ENCODE results near the gene KRTAP5-8. TPM values are rescaled to one million over a fixed set of nuclear protein-coding genes. Genes with fewer than 3 reads are reported as not detected.

The KRTAP5-8 gene
- total and polyA plus RNA-seq, 2 donors (not counting 3 experiments of a cell fraction or from before 2014, with no cell fraction given) = 0.17 TPM; not detected in 1

DNA sequence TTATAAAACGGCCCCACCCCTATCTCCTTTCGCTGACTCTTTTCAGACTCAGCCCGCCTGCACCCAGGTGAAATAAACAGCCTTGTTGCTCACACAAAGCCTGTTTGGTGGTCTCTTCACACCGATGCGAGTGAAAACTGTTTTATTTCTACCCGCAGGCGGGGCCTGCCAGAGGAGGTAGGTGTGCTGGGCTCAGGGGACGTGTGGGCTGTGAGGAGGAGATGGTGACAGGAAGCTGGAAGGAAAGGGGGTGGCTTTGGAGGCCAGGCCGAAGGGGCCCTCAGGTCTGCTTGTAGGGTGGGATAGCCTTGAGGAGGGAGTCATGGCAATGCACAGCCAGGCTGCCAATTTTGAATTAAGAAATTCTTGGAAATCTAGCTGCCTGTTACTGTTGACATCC lies 32.0 kb upstream of the KRTAP5-8 start:
- FAIRE-seq (no peak), DNase-seq (ENCODE audit: low read depth, low spot score) (no peak)
- Histone ChIP-seq H2AFZ (ENCODE audit: low read depth, low read length) (no peak overlapping the region), H3K4me2 (ENCODE audit: insufficient read depth, low read length) (no peak overlapping the region), H3K9me3 (replicated peaks; ENCODE audit: control insufficient read depth, insufficient read depth, low read length) (no peaks in the 10 kb centered on the region), H3K9ac (replicated peaks; ENCODE audit: extremely low read depth, insufficient read depth, low read length) (no peak overlapping the region), H3K4me1 (ENCODE audit: control insufficient read depth, extremely low read depth, insufficient read depth, low read length) (no peaks in the 10 kb centered on the region), H3K9me1 (replicated peaks; ENCODE audit: control insufficient read depth, extremely low read depth, insufficient read depth, low read length) (no peaks in the 10 kb centered on the region), H3K4me3 (replicated peaks in 1 of 3; ENCODE audit: insufficient read depth in 1 of 3, low read depth in 1 of 3, low read length in 3 of 3) (no peak overlapping the region), H3K36me3 (ENCODE audit: control insufficient read depth in 2 of 2, extremely low read depth in 1 of 2, insufficient read depth in 2 of 2, low read length in 2 of 2) (peaks cover 0 to 6% of the 10 kb centered on the region in 2 experiments), H3K27ac (ENCODE audit: insufficient read depth, low read depth, low read length) (no peak overlapping the region), H3K79me2 (ENCODE audit: control insufficient read depth, insufficient read depth, low read length) (no peaks in the 10 kb centered on the region), H3K27me3 (ENCODE audit: control insufficient read depth in 2 of 2, insufficient read depth in 2 of 2, low read length in 2 of 2) (no peaks in the 10 kb centered on the region), H4K20me1 (replicated peaks; ENCODE audit: control insufficient read depth, extremely low read depth, insufficient read depth, low read length) (no peaks in the 10 kb centered on the region)
- POLR2A ChIA-PET = no interaction called here
- dilution Hi-C loops (cut with MboI; ENCODE audit: extremely low pct_ligation_motif_present, low sequenced_read_pairs) (no loop called here), intact Hi-C loops (cut with micrococcal nuclease) (no loop called here)
- TF ChIP-seq FOS (IDR thresholded peaks at IDR 0.05; ENCODE audit: borderline replicate concordance, insufficient read depth, low read length) = no peak
- TF ChIP-seq GATA2 (IDR thresholded peaks at IDR 0.05; ENCODE audit: insufficient read depth, insufficient read length, low read depth, low read length) = no peak
- TF ChIP-seq JUN (IDR thresholded peaks at IDR 0.05; ENCODE audit: borderline replicate concordance, insufficient read depth, insufficient read length, low read depth) = no peak
- TF ChIP-seq POLR2AphosphoS5 (IDR thresholded peaks at IDR 0.05; ENCODE audit: insufficient read depth, low read depth, low read length) = no peak
- TF ChIP-seq MYC (IDR thresholded peaks at IDR 0.05; ENCODE audit: low read depth, low read length) = no peak
- TF ChIP-seq, protein P1, sequence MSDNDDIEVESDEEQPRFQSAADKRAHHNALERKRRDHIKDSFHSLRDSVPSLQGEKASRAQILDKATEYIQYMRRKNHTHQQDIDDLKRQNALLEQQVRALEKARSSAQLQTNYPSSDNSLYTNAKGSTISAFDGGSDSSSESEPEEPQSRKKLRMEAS (IDR thresholded peaks at IDR 0.05; ENCODE audit: insufficient read depth, insufficient read length) = no peak
- TF ChIP-seq EZH2 (IDR thresholded peaks at IDR 0.05; ENCODE audit: borderline replicate concordance, low read depth, low read length, severe bottlenecking) = no peak
- TF ChIP-seq, protein P2, sequence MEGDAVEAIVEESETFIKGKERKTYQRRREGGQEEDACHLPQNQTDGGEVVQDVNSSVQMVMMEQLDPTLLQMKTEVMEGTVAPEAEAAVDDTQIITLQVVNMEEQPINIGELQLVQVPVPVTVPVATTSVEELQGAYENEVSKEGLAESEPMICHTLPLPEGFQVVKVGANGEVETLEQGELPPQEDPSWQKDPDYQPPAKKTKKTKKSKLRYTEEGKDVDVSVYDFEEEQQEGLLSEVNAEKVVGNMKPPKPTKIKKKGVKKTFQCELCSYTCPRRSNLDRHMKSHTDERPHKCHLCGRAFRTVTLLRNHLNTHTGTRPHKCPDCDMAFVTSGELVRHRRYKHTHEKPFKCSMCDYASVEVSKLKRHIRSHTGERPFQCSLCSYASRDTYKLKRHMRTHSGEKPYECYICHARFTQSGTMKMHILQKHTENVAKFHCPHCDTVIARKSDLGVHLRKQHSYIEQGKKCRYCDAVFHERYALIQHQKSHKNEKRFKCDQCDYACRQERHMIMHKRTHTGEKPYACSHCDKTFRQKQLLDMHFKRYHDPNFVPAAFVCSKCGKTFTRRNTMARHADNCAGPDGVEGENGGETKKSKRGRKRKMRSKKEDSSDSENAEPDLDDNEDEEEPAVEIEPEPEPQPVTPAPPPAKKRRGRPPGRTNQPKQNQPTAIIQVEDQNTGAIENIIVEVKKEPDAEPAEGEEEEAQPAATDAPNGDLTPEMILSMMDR (IDR thresholded peaks at IDR 0.05; ENCODE audit: extremely low read depth in 1 of 2, insufficient read depth in 1 of 2, low read depth in 1 of 2, low read length in 2 of 2) = no peak
- no peak for TF ChIP-seq POLR2A (IDR thresholded peaks at IDR 0.05; ENCODE audit: low read depth, low read length)
- no TSS peak for BruUV-seq (replicated peaks)
- CTCF ChIA-PET = interaction anchor here (1.1 to 2.4 kb wide), 3 partner anchors 13 to 53 kb away, joined by 3 to 6 read pairs (median 5); partner anchors contain the start of gene NADSYN1
